Peyer's patch (tissue), 4 donors: ENCODE results near the gene WNT3A. TPM values are rescaled to one million over a fixed set of nuclear protein-coding genes. Genes with fewer than 3 reads are reported as not detected.

Experiments
- DNase-seq, 3 donors: peaks; one replicate each; pipeline ENCODE4 v3.0.0-alpha.2; 2017 to 2019
- H3K27ac ChIP-seq, 4 donors: fragments of 200-600 bp; sonication (generic); one replicate each; pipeline ENCODE4 v1.5.1; 2016 to 2019
- H3K27me3 ChIP-seq, 2 donors: fragments of 200-600 bp; sonication (generic); one replicate each; pipeline ENCODE4 v1.5.1; 2019
- H3K36me3 ChIP-seq, 3 donors: fragments of 200-600 bp; sonication (generic); one replicate each; pipeline ENCODE4 v1.5.1; 2016 to 2019
- H3K4me1 ChIP-seq, 4 donors: fragments of 200-600 bp; sonication (generic); one replicate each; pipeline ENCODE4 v1.5.1; 2016 to 2019
- H3K4me3 ChIP-seq, 4 donors: fragments of 200-600 bp; sonication (generic); 1 replicate in 3 of 4; 2 replicates in 1 of 4; pipeline ENCODE4 v1.5.1; 2016 to 2019; ENCODE audit warnings: mild to moderate bottlenecking in 1 of 4
- H3K9me3 ChIP-seq, 4 donors: fragments of 200-600 bp; sonication (generic); one replicate each; pipeline ENCODE4 v1.5.1; 2016 to 2019; ENCODE audit warnings: mild to moderate bottlenecking in 1 of 4
- POLR2A ChIP-seq, 2 donors: fragments of 450-650 bp; IDR thresholded peaks; one replicate each; pipeline ENCODE4 v1.5.1; 2017; ENCODE audit warnings: antibody characterized with exemption in 2 of 2, mild to moderate bottlenecking in 2 of 2, moderate library complexity in 2 of 2
- total RNA-seq, 4 donors: library from RNA; depleted of rRNA; stranded (reverse); fragments of >200 nt; gene quantifications; one replicate each; pipeline ENCODE4 v1.1.0, GENCODE V29; 2016
- TF ChIP-seq, protein P1 (sequence below), 6 experiments: fragments of 450-650 bp in 4 of 6; fragments of 200-600 bp in 2 of 6; sonication (generic) in 1 of 6; IDR thresholded peaks; one replicate each; pipeline ENCODE4 v1.5.1; 2017 to 2019; ENCODE audit warnings: antibody characterized with exemption in 6 of 6, mild to moderate bottlenecking in 3 of 6, moderate library complexity in 1 of 6

The WNT3A gene
- total RNA-seq, 4 donors from 2014 or later = not detected

DNA sequence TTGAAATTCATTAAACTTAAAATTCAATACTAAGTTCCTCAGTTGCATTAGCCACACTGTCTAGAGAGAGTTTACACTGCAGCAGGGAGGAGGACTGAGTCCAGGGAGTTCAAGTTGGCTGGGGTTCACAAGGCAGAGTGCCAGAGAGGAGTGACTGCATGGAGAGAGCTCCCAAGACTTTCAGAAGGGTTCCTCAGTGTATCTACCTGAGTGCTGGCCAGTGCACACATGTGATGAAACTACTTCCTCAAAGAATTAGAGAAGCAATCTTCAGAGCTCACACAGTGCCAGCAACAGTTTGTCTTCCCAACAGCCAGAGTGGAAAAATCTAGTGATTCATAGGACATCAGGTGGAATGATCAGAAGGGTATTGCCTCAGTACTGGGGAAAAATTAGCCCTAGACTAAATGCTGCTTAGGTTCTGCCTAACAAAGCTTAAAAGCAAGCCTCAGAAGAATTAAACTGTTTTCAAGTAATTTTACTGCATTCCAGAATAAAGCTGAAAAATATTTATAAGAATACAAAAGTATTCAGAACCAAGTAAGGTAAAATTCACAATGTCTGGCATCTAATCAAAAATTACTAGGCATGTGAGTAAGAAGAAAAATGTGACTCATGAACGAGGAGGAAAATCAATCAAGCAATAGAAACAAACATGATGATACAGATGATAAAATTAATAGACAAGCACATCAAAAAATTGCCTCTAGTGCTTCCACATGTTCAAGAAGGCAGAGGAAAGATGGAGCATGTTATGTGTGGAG, 10.4 kb upstream of the WNT3A start:
- Histone ChIP-seq H3K27me3 (no peaks in the 10 kb centered on the region), H3K9me3 (peaks cover 0 to 7% (median 2%) of the 10 kb centered on the region in 4 donors), H3K27ac (no peak overlapping the region), H3K36me3 (no peaks in the 10 kb centered on the region), H3K4me3 (no peak overlapping the region), H3K4me1 (no peaks in the 10 kb centered on the region)
- TF ChIP-seq POLR2A (IDR thresholded peaks at IDR 0.05) = no peak
- TF ChIP-seq, protein P1, sequence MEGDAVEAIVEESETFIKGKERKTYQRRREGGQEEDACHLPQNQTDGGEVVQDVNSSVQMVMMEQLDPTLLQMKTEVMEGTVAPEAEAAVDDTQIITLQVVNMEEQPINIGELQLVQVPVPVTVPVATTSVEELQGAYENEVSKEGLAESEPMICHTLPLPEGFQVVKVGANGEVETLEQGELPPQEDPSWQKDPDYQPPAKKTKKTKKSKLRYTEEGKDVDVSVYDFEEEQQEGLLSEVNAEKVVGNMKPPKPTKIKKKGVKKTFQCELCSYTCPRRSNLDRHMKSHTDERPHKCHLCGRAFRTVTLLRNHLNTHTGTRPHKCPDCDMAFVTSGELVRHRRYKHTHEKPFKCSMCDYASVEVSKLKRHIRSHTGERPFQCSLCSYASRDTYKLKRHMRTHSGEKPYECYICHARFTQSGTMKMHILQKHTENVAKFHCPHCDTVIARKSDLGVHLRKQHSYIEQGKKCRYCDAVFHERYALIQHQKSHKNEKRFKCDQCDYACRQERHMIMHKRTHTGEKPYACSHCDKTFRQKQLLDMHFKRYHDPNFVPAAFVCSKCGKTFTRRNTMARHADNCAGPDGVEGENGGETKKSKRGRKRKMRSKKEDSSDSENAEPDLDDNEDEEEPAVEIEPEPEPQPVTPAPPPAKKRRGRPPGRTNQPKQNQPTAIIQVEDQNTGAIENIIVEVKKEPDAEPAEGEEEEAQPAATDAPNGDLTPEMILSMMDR (IDR thresholded peaks at IDR 0.05) = no peak
- no peak for DNase-seq

DNA sequence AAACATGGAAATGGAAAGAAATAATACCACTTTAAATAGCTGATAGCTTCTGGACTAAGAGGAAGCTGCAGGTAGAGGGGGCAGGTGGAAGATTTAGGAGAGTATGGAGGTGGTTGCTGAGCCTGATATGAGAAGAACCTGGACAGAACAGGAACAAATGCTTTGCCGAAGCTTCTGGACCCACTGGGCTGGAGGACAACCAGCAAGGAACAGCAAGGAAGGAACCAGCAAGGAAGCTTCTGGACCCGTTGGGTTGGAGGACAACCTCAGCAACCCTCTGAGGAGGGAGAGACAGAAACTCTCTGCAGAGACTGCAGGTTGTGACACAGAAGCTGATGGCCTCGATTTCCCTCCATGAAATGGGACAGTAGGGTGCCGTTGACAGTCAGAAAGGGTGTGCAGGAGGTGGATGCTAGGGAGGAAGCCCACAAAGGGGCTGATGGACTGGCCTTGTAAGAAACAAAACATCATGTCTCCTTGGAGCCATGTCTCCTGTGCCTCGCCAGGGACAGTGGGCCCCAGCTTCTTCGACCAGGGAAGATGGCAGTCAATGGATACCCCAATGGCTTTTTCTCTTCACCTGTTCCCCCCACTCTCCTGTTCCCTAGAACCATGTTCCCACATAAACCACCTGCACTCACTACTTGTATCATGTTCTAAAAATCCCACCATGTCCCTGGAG, 8.3 kb upstream of the WNT3A start:
- H3K4me1 ChIP-seq = no peaks in the 10 kb centered on the region
- no peak for TF ChIP-seq POLR2A (IDR thresholded peaks at IDR 0.05)
- TF ChIP-seq, protein P1 (IDR thresholded peaks at IDR 0.05) = no peak
- H3K9me3 ChIP-seq = peaks cover 0 to 7% (median 2%) of the 10 kb centered on the region in 4 donors
- H3K36me3 ChIP-seq = no peaks in the 10 kb centered on the region
- no peak overlapping the region for H3K27ac ChIP-seq
- no peaks in the 10 kb centered on the region for H3K27me3 ChIP-seq
- DNase-seq = peak in 1 of 3 donors; percentile 7
- no peak overlapping the region for H3K4me3 ChIP-seq

DNA sequence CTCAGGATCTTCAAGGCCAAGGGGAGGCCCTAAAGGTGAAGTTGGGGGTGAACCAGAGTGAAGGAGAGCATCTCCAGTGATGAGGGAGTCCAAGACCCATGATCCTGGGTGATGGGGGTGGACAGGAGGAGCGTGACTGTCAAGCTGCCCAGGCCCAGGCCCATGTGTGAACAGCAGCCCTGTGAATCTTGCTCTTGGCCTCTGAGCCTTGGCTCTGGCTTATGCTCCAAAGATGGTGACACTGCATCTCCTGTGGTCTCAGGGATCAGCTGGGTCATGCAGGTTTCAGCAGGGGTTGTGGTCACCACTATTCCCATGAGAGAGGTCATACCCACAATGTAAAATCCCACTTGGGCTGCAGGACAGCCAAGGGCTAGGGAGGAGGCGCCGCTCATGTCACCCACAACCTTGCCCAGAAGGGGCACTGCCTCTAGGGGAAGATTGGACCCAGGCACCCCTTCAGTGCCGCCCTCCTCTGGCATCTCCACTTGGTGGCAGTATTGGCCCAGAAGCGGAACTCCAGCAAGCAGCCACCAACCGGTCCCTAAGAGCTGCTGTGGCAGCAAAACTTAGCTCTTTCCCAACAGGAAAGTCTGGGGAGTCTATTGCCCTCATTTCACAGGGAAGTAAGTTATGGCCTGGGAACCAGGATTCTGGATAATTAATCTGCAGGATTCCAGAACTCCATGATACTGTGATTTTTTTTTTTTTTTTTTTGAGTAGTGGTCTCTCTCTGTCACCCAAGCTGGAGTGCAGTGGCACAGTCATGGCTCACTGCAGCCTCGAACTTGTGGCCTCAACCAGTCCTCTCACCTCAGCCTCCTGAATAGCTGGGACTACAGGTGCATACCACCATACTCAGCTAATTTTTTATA, 7.5 kb upstream of the WNT3A start:
- H3K27me3 ChIP-seq = peaks cover 0 to 4% of the 10 kb centered on the region in 2 donors
- H3K9me3 ChIP-seq = peaks cover 0 to 7% (median 2%) of the 10 kb centered on the region in 4 donors
- no peak overlapping the region for H3K4me3 ChIP-seq
- H3K4me1 ChIP-seq = no peaks in the 10 kb centered on the region
- H3K36me3 ChIP-seq = no peaks in the 10 kb centered on the region
- TF ChIP-seq, protein P1 (IDR thresholded peaks at IDR 0.05) = peak; percentile 34 to 82 (median 68)
- no peak for TF ChIP-seq POLR2A (IDR thresholded peaks at IDR 0.05)
- DNase-seq = peak; percentile 45 to 79 (median 71)
- no peak overlapping the region for H3K27ac ChIP-seq

DNA sequence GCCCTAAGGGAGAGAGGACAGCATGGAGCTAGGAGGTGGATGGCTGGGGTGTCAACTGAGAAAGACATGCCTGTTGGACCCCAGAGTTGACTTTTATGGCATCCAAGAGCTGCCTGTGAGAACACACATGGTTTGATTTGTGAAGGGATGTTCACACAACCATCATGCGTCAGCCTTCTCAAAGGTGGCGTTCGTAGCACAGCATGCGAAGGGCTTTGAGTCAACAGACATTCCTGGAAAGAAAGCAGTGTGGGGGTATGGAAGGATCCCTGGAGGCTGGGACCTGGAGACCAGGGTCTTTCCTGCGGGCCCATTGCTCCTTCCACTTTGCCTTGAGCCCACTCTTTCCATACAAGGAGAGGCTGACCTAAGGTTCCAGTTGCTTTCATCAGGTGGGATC, 6.4 kb upstream of the WNT3A start:
- Histone ChIP-seq H3K27ac (no peak overlapping the region), H3K36me3 (no peaks in the 10 kb centered on the region), H3K9me3 (peaks cover 0 to 7% (median 1%) of the 10 kb centered on the region in 4 donors), H3K4me3 (no peak overlapping the region), H3K27me3 (peaks cover 0 to 14% of the 10 kb centered on the region in 2 donors), H3K4me1 (no peaks in the 10 kb centered on the region)
- DNase-seq = no peak
- TF ChIP-seq, protein P1 (IDR thresholded peaks at IDR 0.05) = no peak

DNA sequence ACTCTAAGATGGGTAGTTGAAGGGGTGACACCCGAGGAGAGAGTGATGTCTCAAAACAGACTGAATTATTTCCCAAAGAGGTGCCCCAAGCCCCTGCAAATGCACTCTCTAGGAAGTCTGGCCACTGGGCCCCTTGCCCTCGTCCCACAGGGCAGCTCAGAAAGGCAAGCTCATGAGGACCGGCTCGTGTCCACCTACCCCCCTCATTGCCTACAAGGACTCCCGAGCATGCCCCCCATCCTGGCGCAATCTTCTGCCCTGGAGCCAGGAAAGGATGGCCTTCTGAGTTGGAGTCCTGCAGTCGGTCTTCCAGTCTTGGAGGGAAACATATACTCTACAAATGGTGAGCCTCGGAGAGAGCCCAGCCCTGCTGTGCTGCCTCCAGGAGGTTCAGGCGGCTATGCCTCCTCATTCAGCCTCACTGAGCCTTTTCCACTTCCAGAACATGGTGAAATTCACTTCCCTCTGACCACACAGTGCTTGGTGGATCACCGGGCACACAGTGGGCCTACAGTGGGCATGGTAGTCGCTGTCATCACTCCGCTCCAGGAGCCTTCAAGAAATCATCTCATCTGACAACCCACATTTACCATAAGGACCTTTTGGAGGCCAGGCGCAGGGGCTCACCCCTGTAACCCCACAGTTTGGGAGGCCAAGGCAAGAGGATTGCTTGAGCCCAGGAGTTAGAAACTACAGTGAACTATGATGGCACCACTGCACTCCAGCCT, 5.8 kb upstream of the WNT3A start:
- H3K36me3 ChIP-seq = no peaks in the 10 kb centered on the region
- no peak overlapping the region for H3K4me3 ChIP-seq
- no peaks in the 10 kb centered on the region for H3K4me1 ChIP-seq
- peak in 1 of 3 donors; percentile 31 for DNase-seq
- peaks cover 0 to 19% of the 10 kb centered on the region in 2 donors for H3K27me3 ChIP-seq
- TF ChIP-seq POLR2A (IDR thresholded peaks at IDR 0.05) = no peak
- TF ChIP-seq, protein P1 (IDR thresholded peaks at IDR 0.05) = no peak
- H3K27ac ChIP-seq = no peak overlapping the region
- H3K9me3 ChIP-seq = peaks cover 0 to 7% (median 0%) of the 10 kb centered on the region in 4 donors
